ENCODE data around the gene SCFD2.

- TF ChIP-seq ZNF274 (IDR thresholded peaks at IDR 0.05; ENCODE audit: low read depth, low read length): no peak
- no peak for TF ChIP-seq YY1 (IDR thresholded peaks at IDR 0.05; ENCODE audit: insufficient read depth, insufficient read length)
- TF ChIP-seq SUZ12 (IDR thresholded peaks at IDR 0.05; ENCODE audit: extremely low read depth, insufficient read depth, insufficient read length): no peak
Measured at GRCh38 chr4:52995360-52996030, 370.4 kb downstream of the SCFD2 start.
